Mesodermal cell (in vitro differentiated cells): ENCODE measurements around the gene ACOT13.
"Not testable (repeated sequence)": the region's sequence is repeated elsewhere in the genome, so short reads cannot be mapped to it uniquely, and the experiment has no call there.

Source experiments
- H3K27ac ChIP-seq: 2 replicates; pipeline ENCODE4 v1.7.0; 2013; ENCODE audit warnings: mild to moderate bottlenecking, low read depth, low read length, moderate library complexity; ENCODE audit not compliant: severe bottlenecking
- H3K36me3 ChIP-seq: 2 replicates; pipeline ENCODE4 v1.7.1; 2013; ENCODE audit warnings: mild to moderate bottlenecking, low read length, moderate library complexity; ENCODE audit not compliant: control insufficient read depth, insufficient read depth
- H3K4me1 ChIP-seq: one replicate; pipeline ENCODE4 v1.7.1; 2013; ENCODE audit warnings: mild to moderate bottlenecking, low read length; ENCODE audit not compliant: insufficient read depth, control insufficient read depth, poor library complexity, severe bottlenecking
- H3K4me3 ChIP-seq: 2 replicates; pipeline ENCODE4 v1.7.0; 2013; ENCODE audit warnings: low read length, control low read depth, mild to moderate bottlenecking; ENCODE audit not compliant: insufficient read depth, poor library complexity, severe bottlenecking; ENCODE audit errors: extremely low read depth
- H3K9me3 ChIP-seq: 2 replicates; pipeline ENCODE4 v1.7.1; 2013; ENCODE audit warnings: mild to moderate bottlenecking, low read length, moderate library complexity; ENCODE audit not compliant: control insufficient read depth
- WGBS, 2 experiments: methylation state at CpG; one replicate each; pipeline ENCODE4 v1.1.5; 2013; ENCODE audit warnings: missing lambda C conversion rate in 2 of 2; ENCODE audit not compliant: insufficient coverage in 2 of 2; 5-methylcytosine and 5-hydroxymethylcytosine counted together

ACOT13 gene

DNA sequence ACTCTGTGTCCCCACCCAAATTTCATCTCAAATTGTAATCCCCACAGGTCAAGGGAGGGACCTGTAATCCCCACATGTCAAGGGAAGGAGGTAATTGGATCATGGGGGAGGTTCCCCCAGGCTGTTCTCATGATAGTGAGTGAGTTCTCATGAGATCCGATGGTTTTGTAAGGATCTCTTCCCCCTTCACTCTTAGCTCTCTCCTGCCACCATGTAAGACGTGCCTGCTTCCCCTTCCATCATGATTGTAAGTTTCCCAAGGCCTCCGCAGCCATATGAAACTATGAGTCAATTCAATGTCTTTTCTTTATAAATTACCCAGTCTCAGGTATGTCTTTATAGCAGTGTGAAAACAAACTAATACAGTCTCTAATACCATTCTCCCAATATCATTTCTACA is 84.0 kb downstream of the ACOT13 start:
- H3K27ac ChIP-seq, H3K9me3 ChIP-seq, H3K36me3 ChIP-seq, H3K4me3 ChIP-seq, H3K4me1 ChIP-seq: not testable (repeated sequence)
- 86 to 100% methylated on average over 1 to 2 of the region's 3 CpGs for WGBS, 2 experiments

DNA sequence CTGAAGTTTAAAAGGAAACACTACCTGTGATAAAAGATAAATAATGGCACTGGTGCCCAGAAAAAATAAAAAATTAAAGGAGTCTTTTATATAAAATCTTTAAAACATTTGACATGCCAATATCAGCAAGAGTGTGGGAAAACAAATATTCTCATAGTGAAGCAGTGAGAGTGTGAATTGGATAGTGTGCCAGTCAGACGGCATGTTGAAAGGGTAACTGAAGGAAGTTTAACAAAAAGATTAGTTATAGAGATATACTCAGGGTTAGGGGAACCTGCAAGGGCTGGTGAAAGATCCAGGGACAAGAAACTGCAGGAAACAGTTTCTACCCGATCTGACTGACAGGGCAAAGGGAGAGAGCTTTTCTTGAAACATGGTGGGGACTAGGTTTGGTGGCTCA is 85.6 kb downstream of the ACOT13 start:
- no peak overlapping the region for H3K4me3 ChIP-seq
- no peak overlapping the region for H3K27ac ChIP-seq
- no peaks in the 10 kb centered on the region for H3K36me3 ChIP-seq
- H3K4me1 ChIP-seq: no peaks in the 10 kb centered on the region
- WGBS, 2 experiments: 95 to 96% methylated on average over 2 of the region's 2 CpGs
- peaks cover 4% of the 10 kb centered on the region for H3K9me3 ChIP-seq

DNA sequence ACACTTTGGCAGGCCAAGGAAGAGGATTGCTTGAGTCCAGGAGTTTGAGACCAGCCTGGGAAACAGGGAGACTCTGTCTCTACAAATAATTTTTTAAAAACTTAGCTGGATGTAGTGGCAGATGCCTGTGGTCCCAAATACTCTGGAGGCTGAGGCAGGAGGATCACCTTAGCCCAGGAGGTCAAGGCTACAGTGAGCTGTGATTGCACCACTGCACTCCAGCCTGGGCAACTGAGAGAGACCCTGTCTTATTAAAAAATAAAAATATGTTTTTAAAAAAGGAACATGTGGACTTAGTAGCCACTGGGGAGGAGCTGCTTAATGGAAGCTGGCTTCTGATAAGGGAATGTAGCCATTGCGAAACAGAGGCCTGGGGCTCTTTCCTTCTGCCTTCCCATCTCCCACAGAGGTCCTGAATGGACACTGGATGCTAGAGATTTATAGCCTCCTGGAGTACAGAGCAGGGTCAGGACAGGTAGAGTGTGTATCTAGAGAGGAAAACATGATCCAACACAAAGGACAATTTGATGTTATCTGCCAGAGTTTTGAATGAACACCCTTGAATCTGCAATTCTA is 86.1 kb downstream of the ACOT13 start:
- H3K4me3 ChIP-seq: no peak overlapping the region
- peaks cover 4% of the 10 kb centered on the region for H3K9me3 ChIP-seq
- H3K27ac ChIP-seq: no peak overlapping the region
- no peaks in the 10 kb centered on the region for H3K4me1 ChIP-seq
- H3K36me3 ChIP-seq: no peaks in the 10 kb centered on the region
- 100% methylated on average over 1 of the region's 1 CpG for WGBS, 2 experiments

DNA sequence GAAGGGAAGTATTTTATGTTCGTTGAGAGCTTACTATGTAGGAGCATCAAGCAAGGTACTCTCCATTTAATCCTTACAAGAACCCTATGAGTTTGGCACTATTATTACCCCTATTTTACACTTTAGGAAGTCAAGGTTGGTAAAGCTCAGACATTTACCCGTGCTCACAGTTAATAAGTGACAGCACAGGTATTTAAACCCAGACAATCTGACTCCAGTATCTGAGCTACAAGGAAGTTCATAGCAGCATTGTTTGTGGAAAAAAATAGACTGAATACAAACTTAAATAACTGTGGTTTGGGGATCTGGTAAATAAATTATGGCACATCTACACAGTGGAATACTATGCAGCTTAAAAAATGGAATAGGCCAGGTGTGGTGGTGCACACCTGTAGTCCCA is 86.7 kb downstream of the ACOT13 start:
- H3K4me1 ChIP-seq: no peaks in the 10 kb centered on the region
- WGBS, 2 experiments: 60% methylated on average over 1 of the region's 2 CpGs; no CpG with 5 or more reads in 1 of the 2 experiments
- H3K4me3 ChIP-seq: no peak overlapping the region
- no peaks in the 10 kb centered on the region for H3K36me3 ChIP-seq
- H3K27ac ChIP-seq: no peak overlapping the region
- H3K9me3 ChIP-seq: peaks cover 4% of the 10 kb centered on the region

DNA sequence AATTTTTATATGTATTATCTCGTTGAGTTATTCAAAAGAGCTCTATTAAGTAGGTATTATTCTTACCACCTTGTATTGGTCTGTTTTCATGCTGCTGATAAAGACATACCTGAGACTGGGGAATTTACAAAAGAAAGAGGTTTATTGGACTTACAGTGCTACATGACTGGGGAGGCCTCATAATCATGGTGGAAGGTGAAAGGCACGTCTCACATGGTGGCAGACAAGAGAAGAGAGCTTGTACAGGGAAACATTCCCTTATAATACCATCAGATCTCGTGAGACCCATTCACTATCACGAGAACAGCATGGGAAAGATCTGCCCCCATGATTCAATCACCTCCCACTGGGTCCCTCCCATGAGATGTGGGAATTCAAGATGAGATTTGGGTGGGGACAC is 87.5 kb downstream of the ACOT13 start:
- H3K4me1 ChIP-seq, H3K9me3 ChIP-seq, H3K36me3 ChIP-seq, H3K4me3 ChIP-seq, H3K27ac ChIP-seq: not testable (repeated sequence)
- WGBS, 2 experiments: no CpG with 5 or more reads among the region's 4 CpGs
